Activated T-cell treated with anti-CD3 and anti-CD28 coated beads for 1 hour (primary cell): ENCODE results near the gene HACD2.

Source experiments
- DNase-seq: peaks from one replicate; pipeline ENCODE4 v3.0.0-alpha.2; 2020; ENCODE audit warnings: low read depth

HACD2 gene

GRCh38 chr3:123568875-123569274, 16.0 kb downstream of the HACD2 start:
- no peak for DNase-seq

GRCh38 chr3:123568034-123568433, 16.8 kb downstream of the HACD2 start:
- no peak for DNase-seq

GRCh38 chr3:123564056-123564455, 20.8 kb downstream of the HACD2 start:
- no peak for DNase-seq

- DNase-seq, result no peak
These were observed 22.3 kb downstream of the HACD2 start for GRCh38 chr3:123562547-123562946.

GRCh38 chr3:123561188-123561587, 23.7 kb downstream of the HACD2 start:
- DNase-seq, result no peak

- DNase-seq, result no peak
These were observed 25.6 kb downstream of the HACD2 start for GRCh38 chr3:123559040-123559861.

- no peak for DNase-seq
These were observed 31.3 kb downstream of the HACD2 start for GRCh38 chr3:123553536-123553935.

- DNase-seq, result no peak
These were observed 32.1 kb downstream of the HACD2 start for GRCh38 chr3:123552768-123553167.

- DNase-seq, result no peak
These were observed 32.6 kb downstream of the HACD2 start for GRCh38 chr3:123552095-123552714.

- DNase-seq, result no peak
These were observed 36.9 kb downstream of the HACD2 start for GRCh38 chr3:123547881-123548519.

- DNase-seq, result no peak
These were observed 38.6 kb downstream of the HACD2 start for GRCh38 chr3:123546133-123546755.

GRCh38 chr3:123543950-123544349, 40.9 kb downstream of the HACD2 start:
- no peak for DNase-seq

- no peak for DNase-seq
These were observed 44.6 kb downstream of the HACD2 start for GRCh38 chr3:123540285-123540684.

- no peak for DNase-seq
These were observed 48.5 kb downstream of the HACD2 start for GRCh38 chr3:123536153-123536895.

- no peak for DNase-seq
These were observed 49.3 kb downstream of the HACD2 start for GRCh38 chr3:123535580-123535979.

- DNase-seq, result no peak
These were observed 50.6 kb downstream of the HACD2 start for GRCh38 chr3:123534264-123534663.

GRCh38 chr3:123533554-123534159, 51.2 kb downstream of the HACD2 start:
- no peak for DNase-seq

- no peak for DNase-seq
These were observed 56.7 kb downstream of the HACD2 start for GRCh38 chr3:123528130-123528529.

GRCh38 chr3:123527046-123527445, 57.8 kb downstream of the HACD2 start:
- no peak for DNase-seq

GRCh38 chr3:123526474-123526873, 58.4 kb downstream of the HACD2 start:
- DNase-seq, result no peak

- DNase-seq, result no peak
These were observed 59.4 kb downstream of the HACD2 start for GRCh38 chr3:123525433-123525832.

- DNase-seq, result no peak
These were observed 59.9 kb downstream of the HACD2 start for GRCh38 chr3:123524981-123525380.
